GM18499 (cell line): ENCODE data around the gene CIC.
A peak's percentile ranks its signal among the peaks of the same experiment; 100 is the strongest.

ENCODE experiments used
- ATAC-seq: cut with Tn5 transposase; IDR thresholded peaks from one replicate; pipeline ENCODE4 v1.9.1; 2021; ENCODE audit warnings: moderate number of reproducible peaks; ENCODE audit not compliant: insufficient read depth, unreplicated experiment

Gene CIC

DNA sequence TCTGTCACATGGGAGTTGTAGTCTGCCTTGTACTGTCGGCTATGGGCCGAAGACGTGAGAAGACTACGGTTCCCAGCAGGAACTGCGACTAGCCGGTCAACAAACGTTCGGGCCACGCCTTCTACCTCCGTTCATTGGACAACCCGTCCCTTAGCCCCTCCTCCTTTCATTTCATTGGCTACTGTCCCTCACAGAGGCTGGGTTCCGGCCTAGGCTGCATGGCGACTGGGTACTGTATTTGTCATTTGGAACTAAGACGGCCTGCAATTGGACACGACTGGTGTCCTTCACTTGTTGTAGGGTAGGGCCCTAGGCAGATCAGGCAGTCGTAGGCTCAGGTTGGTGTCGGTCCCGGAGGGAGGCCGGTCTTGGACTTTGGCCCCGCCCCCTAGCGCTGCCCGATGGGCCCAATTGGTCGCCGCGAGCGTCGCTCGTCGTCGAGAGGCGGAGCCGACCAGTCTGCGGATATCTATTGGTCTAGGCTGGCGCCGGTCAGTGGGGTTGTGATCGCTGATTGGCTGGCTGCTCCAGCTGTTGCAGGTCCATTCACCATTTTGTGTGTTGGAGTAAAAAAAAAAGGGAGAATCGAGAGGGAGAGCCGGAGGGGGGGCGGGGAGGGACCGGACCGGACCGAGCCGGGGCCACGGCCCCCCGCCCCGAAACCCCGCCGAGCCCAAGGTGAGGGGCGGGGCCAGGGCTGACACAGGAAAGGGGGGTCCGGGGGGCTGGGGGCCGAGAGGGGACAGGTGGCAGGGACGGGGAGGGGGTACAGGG, at the start of gene CIC:
TSS of gene CIC (plus strand) at position 549 of the 774 bp plus-strand sequence. CDS start 2,532 bp downstream, outside the sequence.
- ATAC-seq: peak; percentile 57

DNA sequence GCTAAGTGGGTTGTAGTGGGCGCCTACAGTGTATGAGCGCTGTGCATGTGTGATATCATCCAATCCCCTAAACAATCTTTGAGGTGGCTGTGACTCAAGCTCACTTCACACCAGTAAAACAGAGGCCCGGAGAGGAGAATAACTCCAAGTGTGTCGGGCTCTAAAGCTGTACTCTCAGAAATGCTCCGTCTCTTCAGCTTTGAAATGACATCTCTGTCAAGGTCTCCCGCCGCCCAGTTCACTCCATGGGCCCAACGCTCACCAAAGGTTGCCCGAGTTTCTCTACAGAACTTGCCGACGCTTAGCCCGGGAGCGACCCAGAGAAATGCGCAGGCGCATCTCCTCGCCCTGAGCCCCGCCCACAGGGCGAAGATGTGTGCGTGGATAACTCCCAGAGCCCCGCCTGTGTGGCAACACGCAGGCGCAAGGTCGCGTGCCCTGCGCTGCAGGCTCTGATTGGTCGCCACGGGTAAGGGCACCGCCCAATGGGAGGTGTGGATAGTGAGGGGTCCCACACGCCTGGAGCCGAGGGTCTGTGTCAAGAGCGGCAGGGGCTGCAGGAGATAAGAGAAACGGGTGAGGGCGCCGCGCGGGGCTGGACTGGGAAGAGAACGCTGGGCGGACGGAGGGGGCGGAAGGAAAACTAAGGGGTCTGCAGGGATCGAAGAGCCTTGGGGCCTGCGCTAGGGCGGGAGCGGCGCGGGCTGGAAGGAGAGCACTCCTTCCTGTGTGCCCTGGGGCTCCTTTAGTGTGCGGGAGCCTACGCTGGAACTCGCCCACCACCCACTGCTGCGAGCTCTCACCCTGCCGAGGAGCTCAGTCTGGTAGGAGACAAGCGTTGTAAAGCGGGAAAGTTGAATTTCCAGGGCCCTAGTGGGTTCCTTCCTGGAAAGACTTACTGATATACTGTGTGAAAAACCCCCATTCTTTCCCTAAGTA, 49.0 kb upstream of the CIC start, which contains the start of gene ZNF526:
TSS of gene ZNF526 (plus strand) at position 501 of the 939 bp plus-strand sequence. CDS start 4,092 bp downstream, outside the sequence.
- no peak for ATAC-seq

DNA sequence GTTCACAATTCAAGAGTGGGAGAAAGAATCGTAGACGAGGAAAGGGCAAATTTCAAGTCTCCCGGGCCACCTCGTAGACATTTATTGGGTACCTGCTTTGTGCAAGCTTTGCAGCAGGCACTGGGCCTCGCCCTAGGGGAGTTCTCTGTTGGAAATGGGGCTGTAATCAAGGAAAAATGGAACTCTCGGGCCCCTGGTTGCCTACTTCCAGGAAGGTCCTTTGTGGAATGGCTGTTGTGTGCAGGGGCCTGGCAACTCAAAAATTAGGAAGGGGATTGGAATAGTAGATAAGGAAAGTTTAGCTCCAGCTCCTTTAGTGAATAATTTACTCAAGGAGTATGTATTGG, 48.3 kb upstream of the CIC start:
- no peak for ATAC-seq

DNA sequence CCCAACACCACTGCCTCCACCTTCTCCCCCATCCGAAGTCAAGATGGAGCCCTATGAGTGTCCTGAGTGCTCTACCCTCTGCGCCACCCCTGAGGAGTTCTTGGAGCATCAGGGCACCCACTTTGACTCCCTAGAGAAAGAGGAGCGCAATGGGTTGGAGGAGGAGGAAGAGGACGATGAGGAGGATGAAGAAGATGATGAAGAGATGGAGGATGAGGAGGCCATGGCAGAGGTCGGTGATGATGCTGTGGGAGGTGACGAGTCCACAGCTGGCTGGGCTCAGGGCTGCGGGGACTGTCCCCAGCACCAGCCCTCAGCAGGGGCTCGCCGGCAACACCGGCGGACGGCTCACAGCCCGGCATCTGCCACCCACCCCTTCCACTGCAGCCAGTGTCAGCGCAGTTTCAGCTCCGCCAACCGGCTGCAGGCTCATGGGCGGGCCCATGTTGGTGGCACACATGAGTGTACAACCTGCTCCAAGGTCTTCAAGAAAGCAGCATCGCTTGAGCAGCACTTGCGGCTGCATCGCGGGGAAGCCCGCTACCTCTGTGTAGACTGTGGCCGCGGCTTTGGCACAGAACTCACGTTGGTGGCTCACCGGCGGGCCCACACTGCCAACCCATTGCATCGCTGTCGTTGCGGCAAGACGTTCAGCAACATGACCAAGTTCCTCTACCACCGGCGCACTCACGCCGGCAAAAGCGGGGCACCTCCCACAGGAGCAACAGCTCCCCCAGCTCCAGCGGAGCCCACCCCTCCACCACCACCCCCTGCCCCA, 43.9 kb upstream of the CIC start:
- no peak for ATAC-seq

DNA sequence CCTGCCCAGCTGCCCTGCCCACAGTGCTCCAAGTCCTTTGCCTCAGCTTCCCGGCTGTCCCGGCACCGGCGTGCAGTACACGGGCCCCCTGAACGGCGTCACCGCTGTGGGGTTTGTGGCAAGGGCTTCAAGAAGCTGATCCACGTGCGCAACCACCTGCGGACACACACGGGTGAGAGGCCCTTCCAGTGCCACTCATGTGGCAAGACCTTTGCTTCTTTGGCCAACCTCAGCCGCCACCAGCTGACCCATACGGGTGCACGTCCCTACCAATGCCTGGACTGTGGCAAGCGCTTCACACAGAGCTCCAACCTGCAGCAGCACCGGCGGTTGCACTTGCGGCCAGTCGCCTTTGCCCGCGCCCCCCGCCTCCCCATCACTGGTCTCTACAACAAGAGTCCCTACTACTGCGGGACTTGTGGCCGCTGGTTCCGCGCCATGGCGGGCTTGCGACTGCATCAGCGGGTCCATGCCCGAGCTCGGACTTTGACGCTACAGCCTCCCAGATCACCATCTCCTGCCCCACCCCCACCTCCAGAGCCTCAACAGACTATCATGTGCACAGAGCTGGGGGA, 43.2 kb upstream of the CIC start:
- no peak for ATAC-seq

DNA sequence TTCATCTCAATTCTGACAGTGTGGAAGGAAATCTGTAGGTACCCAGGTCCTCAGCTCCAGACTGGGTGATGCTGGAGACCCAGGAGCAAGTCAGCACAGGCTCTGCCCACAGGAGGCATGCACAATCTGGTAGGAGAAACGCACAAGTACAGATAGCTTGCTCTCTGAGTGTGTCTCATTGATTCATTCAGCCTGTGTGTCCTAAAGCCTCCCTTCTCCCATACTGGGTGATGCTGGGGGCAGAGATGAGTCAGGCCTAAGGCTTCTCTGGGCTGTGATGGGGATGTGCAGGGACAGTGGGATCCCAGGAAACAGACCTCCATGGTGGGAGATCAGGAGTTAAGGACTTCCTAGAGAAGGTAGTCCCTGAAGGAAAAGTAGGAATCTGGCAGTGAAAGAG, 42.2 kb upstream of the CIC start:
- ATAC-seq: no peak

DNA sequence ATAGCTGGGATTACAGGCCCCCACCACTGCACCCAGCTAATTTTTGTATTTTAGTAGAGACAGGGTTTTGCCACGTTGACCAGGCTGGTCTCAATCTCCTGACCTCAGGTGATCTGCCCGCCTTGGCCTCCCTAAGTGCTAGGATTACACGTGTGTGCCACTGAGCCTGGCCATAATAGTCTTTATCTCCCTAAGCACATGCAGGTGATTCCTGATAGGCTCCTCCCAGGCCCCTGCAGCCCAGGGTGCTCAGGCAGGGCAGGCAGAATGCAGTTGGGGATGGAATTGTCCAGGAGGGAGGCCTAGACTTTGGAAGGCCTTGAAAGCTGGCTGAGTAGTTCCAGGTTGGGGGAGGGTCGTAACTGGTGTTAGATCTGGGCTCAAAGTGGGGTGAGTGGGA, 40.4 kb upstream of the CIC start:
- no peak for ATAC-seq

DNA sequence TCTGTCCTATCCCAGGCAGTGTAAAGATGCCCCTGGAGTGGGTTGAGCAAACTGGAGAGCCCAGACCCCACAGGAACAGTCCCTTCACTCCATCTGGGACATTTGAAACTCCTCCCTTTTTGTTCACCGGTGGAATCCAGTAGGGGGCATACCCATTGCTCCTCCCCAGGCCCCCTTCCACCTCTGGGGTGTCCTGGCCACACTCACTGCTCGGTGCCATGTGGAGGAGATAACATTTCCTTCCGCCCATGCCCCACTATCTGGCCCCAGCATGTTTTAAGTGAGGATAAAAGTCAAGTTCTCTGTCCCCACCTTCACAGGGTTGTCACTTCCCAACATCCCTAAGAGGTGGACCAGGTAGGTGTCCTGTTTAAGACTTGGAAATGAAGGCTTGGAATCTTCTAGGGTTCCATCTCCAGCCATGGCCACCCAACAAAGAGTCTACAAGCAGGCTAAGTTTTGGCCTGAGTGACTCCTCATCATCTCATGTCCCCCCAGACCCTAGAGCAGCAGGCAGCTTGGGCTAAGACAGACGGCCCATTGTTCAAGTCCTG, 39.7 kb upstream of the CIC start:
- ATAC-seq: no peak

DNA sequence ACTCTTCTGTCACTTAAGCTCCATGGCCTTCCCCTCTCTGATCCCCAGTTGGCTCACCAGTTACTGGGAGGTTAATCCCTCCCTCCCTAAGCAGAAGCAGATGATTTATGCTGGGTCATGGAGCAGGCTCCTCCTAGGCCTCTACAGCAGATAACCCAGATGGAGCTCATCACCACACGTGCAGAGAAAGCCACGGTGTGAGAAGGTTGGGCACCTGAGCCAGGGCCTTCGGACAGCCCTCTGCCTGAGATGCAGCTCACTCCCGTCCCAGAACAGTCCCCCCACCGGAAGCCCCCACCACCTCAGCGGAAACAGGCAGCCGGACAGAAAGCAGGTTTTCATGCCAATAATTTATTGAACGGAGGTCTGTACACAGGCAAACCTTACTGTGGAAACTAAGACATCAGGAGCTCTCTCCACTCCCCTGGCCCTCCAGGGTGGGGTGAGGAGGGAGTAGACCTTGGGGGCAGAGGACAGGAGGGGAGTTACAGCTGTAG, 39.1 kb upstream of the CIC start:
- ATAC-seq: no peak

DNA sequence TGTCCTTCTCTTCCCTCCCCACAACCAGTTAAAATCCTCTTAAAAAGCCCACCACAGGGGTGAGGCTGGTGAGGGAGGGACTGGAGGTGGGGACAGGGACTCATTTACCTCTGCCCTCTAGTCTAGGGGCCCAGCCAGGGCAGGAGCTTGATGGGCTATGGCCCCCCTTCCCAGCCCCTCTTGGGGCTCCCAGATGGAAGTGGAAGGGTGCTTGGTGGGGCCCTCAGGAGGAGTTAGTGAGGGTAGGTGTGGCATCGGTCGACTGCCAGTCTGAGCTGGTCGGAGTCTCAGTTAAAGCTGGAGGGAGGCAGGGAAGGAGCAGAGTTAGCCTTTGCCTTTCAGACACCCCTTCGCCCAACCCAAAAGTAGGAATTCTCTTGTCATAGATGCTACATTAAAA, 38.5 kb upstream of the CIC start:
- no peak for ATAC-seq

DNA sequence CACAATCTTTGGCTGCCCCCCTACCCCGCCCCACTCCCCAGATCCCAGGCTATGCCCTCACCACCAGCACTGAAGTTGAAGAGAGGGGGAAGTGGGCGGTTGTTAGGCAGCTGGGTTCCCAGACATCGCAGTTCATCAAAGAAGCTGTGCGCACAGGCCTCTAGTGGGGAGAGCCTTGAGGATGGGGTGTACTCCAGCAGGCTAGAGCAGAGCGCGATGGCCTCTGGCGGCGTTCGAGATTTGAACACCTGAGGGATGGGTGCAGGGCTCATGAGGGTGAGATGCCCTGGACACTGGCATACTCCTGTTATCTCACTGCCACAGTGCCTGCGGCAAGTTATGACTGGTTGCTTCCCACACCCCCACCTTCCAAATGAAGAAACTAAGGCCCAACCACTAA, 36.6 kb upstream of the CIC start:
- no peak for ATAC-seq

DNA sequence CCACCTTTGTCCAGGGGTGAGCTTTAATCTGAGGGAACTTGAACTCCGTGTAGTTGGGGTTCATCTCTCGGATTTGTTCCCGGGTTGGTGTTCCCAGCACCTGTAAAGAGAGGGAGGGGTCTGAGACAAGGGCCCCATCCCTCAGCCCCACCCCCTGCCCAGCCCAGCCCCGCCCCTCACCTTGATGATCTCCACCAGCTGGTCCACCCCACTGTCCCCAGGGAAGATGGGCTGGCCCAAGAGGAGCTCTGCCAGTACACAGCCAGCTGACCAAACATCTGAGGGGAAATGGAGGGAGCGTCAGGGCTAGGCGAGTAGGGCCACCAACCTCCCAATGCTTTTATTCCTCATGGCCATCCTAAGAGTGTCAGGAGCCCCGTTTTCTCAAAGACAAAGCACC, 35.9 kb upstream of the CIC start:
- ATAC-seq: no peak

DNA sequence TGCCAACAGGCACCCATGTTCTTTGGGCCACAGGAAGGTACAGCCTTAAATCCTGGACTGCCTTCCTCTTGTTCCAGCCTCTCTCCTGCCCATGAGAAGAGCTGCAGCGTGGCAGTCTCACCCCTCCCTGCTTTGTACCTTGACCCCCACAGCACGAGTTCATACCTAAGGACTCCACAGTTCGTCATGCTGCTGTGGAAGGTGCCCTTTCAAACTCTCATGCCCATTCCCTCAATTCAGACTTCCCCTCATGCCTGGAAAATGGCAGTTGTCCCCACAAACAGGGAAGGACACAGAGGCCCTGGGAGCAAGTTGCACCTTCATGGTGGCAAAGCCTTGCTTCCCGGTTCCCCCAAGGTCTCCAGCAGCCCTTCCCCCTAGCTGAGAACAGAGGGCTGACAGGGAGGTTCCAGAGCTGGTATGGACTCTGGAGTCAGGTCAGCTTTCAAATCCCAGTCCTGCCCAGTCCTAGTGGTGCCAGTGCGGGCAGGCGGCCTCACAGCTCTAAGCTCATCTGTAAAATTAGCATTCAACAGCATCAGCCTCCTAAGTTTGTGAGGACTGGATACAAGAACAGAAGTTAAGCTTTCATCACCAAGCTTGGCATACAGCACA, 35.3 kb upstream of the CIC start:
- ATAC-seq: no peak

DNA sequence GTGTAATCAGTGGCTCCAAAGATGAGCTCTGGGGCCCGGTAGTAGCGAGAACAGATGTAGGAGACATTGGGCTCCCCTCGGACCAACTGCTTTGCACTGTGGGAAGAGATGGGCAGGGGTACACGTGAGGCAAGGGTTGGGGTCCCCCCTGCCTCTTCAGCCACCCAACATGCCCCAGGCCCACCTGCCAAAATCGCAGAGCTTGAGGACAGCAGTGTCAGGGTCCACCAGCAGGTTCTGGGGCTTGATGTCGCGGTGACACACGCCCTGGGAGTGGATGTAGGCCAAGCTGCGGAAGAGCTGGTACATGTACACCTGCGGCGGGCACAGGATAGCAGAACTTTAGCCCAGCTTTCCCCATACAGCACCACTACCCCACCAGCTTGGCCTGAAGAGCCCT, 34.7 kb upstream of the CIC start:
- ATAC-seq: no peak

DNA sequence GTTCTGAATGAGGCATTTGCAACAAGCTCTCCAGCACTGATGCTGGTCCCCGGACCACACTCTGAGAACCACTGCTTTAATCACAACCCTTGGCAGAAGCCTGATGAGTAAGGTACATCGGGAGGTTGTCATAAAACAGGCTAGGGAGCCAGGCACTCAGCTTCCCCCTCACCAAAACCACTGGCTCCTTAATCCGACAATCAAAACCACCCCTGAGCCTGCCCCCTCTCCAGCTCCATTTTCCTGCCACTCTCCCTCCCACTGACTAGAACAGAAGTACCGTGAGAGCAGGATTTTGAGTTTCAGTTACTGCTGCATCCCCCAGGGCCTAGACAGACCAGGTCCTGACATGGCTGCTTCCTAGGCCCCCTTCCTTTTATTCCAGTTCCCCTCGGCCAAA, 33.9 kb upstream of the CIC start:
- no peak for ATAC-seq

DNA sequence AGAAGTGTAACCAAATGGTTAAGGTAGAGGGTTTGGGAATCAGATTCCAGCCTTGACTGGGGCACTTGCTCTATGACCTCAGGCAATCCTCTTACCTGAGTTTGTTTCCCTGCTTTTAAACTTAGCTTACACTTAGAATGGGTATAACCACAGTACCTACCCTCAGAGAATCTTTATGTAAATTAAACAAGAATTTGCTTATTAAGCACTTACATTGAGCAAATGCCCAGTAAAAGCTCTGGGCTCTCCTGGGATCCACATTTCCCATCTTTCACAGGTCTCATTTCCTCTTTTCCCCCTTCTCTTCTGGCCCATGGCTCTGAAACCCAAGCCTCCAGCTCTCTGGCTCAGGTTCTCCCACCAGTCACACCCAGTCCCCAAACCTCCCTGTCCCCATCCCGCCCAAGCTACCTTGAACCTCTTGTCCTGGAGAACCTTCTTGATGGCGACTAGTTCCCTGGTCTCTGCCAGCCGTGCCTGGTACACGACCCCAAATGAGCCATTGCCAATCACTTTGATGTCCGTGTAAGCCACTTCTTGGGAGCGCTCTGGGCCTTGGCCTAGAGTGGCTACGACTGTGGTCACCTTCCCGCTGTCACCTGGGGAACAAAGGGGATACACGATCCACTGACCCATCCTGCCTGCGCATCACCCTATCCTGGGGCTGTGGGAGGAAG, 29.4 kb upstream of the CIC start:
- ATAC-seq: no peak

DNA sequence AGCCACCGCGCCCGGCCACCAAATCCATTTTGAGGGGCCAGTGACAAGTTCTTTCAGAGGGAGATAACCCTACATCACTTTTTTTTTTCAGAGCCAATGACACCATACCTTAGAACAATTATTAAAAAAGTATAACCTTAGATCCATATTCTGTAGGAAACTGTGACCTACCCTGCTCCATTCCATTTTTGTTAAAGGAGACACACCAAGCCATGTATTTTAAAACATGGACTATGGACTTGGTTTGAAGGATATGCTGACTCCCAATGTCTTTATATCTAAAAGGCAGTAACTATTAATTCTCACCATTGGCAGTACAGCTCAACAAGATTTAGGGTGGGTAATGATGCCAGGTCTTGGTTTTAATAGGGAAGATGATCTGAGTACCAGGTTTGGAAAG, 27.8 kb upstream of the CIC start:
- no peak for ATAC-seq

DNA sequence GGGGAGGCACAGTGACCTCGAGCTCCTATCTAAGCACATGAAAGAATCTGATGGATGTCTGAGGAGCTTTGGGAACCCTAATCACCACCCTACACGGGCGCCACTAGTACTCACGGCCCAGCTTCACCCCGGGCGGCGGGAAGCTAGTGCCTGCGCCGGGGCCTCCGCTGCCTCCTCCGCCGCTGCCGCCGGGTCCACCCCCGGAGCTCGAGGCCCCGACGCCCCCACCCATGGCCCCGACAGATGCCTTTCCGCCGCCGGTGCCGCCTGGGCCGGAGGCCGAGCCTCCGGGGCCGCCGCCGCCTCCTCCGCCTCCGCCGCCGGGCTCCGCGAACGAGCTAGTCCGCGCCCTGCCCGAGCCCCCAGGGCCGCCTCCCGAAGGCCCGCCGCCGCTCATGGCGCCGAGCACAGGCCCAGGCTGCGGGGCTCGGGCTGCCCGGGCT, 27.0 kb upstream of the CIC start:
- no peak for ATAC-seq
